HG03175 (cell line): Measurements from ENCODE around the gene FGF2.
"Not testable (repeated sequence)": the region's sequence is repeated elsewhere in the genome, so short reads cannot be mapped to it uniquely, and the experiment has no call there.

ENCODE experiments used
- ATAC-seq: cut with Tn5 transposase; IDR thresholded peaks from one replicate; pipeline ENCODE4 v1.9.1; 2021; ENCODE audit warnings: mild to moderate bottlenecking, moderate library complexity; ENCODE audit not compliant: unreplicated experiment

Gene FGF2

GRCh38 chr4:122812823-122813222 lies 13.8 kb upstream of the FGF2 start:
- ATAC-seq, result not testable (repeated sequence)

DNA sequence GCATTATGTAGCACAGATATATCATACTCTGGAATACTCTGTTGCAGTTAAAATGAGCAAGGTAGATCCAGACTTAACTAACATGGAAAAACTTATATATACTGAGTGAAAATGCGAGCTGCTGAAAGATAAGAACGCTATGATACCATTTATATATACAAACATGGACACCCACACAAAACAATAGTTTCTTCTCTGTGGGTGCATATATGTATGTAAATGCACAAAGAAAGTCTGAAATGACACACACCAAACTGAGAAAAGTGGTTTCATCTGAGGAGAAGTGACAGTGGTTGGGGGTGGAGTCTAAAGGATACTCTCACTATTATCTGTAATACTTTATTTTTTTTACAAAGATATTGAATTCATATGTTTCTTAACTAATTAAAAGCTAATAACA lies 12.2 kb upstream of the FGF2 start:
- peak; percentile 84 for ATAC-seq

GRCh38 chr4:122815248-122815647 lies 11.4 kb upstream of the FGF2 start:
- no peak for ATAC-seq

- ATAC-seq, result no peak
These were observed 10.2 kb upstream of the FGF2 start for GRCh38 chr4:122816476-122816875.

DNA sequence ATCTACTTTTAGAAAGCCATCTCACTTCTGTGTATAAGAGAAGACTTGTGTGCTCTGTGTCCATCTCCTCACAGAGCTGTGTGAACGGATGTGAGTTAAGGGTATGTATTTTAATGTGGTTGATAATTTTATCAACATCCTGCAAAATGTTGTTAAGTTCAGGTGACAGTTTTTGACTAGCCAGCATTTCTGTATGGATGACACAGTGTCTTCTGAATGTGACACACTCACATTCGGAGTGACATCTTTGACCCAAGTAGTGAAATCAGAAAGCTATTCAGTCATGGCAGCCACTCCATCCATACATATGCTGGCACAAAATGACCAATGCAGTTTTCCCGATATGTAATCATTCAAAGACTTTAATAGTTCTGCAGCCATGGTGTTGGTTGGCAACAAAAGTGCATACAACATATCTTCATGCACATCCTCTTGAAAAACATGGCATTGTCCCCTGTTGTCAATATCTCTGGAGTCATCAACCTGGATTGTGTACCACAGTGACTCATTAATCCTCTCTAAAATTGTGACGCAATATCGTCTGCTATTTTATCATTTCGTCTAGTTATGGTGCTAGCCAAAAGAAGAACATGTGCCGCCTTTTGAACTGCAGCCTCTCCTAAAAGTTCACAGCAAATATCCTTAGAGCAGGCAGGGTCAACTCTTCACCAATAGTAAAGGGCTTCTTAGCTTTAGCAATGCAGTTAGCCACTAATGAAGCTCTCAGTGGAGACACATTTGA lies 6.8 kb upstream of the FGF2 start:
- no peak for ATAC-seq

GRCh38 chr4:122821092-122821491 lies 5.5 kb upstream of the FGF2 start:
- no peak for ATAC-seq

DNA sequence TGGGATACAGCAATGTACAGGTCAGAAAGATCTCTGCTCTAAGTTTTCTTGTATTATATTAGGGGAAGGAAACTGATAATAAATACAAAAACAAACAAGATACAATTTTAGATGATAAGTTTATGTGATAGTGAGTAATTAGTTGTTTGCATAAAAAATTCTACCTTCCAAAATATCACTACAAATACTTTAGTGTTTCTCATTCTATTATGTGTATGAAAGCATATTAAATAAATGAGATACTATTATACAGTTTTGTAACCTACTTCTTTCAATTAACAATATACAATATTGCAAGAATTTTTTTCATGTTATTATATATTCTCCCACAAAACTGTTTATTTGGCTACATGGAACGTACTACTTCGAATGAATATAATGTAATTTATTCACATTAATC lies 4.2 kb upstream of the FGF2 start:
- no peak for ATAC-seq

DNA sequence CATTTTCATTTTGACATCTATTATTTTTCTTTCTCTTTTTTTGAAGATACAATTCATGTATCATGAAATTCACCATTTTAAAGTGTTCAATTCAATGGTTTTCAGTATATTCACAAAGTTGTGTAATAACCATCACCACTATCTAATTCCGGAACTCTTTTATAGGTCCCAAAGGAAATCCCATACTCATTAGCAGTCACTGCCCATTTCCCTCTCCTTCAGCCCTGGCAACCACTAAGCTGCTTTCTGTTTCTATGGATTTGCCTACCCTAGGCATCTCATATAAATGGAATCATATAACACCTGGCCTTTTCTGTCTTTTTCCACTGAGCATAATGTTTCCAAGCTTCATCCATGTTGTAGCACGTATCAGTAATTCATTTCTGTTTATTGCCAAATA lies 3.2 kb upstream of the FGF2 start:
- ATAC-seq, result no peak

DNA sequence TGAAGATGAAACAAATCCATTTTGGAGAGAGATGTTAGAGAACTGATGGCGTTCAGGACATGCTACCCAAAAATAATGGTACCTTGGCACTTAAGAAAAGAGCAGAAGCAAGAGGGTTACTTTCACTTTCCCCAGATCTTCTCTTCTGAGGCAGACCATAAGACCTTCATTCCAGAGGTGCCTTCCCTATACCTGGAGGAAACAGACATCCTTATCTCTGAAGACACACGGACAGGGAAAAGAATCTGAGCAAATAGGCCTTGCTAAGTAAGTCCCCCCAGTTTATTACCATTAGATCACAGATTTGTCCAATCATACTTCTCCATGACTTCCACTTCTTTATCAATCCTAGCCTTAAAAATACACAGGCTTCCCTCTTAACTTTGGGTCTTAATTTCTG lies 2.0 kb upstream of the FGF2 start:
- no peak for ATAC-seq

DNA sequence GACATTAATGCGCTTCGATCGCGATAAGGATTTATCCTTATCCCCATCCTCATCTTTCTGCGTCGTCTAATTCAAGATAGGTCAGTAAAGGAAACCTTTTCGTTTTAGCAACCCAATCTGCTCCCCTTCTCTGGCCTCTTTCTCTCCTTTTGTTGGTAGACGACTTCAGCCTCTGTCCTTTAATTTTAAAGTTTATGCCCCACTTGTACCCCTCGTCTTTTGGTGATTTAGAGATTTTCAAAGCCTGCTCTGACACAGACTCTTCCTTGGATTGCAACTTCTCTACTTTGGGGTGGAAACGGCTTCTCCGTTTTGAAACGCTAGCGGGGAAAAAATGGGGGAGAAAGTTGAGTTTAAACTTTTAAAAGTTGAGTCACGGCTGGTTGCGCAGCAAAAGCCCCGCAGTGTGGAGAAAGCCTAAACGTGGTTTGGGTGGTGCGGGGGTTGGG lies 528 bp upstream of the FGF2 start:
- ATAC-seq, result no peak

- ATAC-seq, result peak; percentile 45
These were observed 737 bp downstream of the FGF2 start for GRCh38 chr4:122827258-122827878.

- ATAC-seq, result peak; percentile 90
These were observed 1.4 kb downstream of the FGF2 start for GRCh38 chr4:122827879-122828601.

- no peak for ATAC-seq
These were observed 3.9 kb downstream of the FGF2 start for GRCh38 chr4:122830426-122831095.

DNA sequence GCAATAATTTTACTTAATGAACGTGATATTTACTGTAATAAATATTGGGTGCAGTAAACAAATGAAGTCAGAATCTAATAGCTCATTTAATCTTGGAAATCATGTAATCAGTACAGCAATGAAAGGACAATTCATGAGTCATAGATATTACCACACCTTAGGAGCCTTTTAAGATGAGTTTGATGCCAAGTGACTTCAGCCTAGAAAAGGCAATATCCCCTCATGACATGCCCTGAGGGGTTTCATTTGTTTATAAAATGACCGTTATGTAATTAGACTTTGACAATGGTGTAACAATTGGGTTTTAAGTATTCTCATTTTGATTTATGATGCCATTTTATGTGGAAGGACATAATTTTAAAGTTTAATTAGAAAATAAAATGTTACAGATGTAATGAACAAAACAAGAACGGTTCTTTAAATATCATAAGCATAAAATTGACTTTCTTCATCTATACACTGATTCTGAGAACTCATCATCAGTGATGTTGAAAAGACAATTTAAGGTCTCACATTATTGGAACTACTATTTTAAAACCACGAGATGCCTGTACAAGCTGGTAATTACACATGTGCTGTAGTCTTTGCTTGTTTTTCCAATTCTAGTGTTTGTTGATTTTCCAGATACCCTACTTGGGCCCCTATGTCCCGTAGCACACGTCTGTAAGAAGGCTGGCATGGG lies 5.0 kb downstream of the FGF2 start:
- ATAC-seq, result no peak

DNA sequence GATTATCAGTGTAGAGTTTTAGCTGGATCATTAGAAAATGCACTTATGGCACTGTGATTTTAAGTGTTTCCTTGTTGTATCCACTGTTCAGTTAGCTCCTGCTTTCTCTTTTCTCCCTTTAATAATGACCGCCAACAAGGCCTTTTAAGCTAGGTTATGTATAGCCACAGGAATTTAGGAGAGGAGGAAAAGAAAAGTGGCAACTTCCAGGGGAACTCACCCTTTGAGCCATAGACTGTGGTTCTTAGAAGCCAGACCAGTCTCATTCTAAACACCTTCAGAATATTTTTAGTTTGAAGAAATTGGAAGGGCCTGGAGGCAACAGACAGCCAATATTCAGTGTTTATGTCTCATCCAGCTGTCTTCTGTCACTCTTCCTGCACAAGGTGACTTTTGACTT lies 6.1 kb downstream of the FGF2 start:
- no peak for ATAC-seq

- ATAC-seq, result no peak
These were observed 7.4 kb downstream of the FGF2 start for GRCh38 chr4:122833999-122834398.

GRCh38 chr4:122836941-122837340 lies 10.3 kb downstream of the FGF2 start:
- ATAC-seq, result no peak

DNA sequence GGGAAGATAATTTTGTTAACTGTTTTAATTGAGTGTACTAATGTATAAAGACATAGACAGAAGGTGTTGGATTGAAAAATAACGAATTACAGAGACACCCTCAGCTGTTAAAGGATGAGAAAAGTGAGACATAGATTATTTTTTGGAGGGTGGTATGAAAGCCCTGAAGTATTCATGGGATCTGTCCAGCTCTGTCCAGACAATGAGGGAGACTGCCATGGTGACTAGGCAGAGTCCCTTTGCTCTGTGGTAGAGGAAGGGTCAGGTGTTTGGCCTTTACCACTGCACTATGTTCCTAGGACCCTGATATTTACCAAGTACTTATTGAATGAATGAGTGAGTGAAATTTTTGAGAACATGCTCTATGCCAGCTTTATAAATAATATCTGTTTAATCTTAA lies 11.4 kb downstream of the FGF2 start:
- no peak for ATAC-seq

DNA sequence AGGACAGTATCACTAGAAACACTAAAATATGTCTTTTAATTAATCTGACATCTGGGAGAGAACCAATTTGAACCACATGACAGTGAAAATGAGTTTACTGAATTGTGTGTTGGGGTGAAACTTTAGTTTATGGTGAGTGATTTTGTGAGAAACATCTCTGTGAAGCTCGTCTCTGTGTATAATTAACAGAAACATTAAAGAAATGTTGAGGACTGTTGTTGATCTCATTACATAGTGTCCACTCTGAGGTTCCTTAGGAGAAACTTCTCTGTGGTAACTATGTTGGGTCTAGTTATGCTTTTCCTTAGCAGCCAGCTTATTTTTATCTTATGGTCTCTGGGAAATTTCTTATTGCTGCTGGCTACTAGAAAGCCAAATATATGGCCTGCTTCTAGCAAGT lies 15.8 kb downstream of the FGF2 start:
- no peak for ATAC-seq

- ATAC-seq, result no peak
These were observed 16.4 kb downstream of the FGF2 start for GRCh38 chr4:122842984-122843531.

GRCh38 chr4:122844391-122844790 lies 17.8 kb downstream of the FGF2 start:
- not testable (repeated sequence) for ATAC-seq
